Loucy (cell line): ENCODE measurements around the gene LUZP4.

Experiments used
- EZH2phosphoT487 ChIP-seq: fragments of 200-600 bp; IDR thresholded peaks from 2 replicates; pipeline ENCODE4 v1.6.1; 2018; ENCODE audit warnings: antibody characterized with exemption, mild to moderate bottlenecking, moderate library complexity, borderline replicate concordance
- TF ChIP-seq, protein P1 (sequence below): fragments of 200-600 bp; sonication (generic); conservative IDR thresholded peaks from 2 replicates; pipeline ENCODE4 v1.5.1; 2014; ENCODE audit warnings: mild to moderate bottlenecking, antibody characterized with exemption, low read length

DNA sequence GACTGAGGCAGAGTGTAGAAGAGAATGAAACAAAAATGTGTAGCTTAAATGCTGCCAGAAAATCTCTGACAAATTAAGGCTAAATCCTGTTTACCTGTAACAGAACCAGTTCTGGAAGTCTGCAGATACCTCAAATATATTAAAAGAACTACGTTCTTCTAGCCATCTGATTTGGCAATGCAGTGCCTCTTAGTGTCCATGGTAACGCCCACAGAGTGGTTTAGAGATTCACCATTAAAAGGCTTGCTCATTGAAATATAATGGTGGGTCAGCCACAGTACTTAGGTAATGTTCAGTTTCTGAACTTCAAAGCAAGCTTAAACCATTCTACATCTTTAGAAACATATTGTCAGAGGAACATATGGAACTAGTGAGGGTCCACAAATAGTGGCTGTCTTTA is 23.2 kb upstream of the LUZP4 start:
- TF ChIP-seq, protein P1, sequence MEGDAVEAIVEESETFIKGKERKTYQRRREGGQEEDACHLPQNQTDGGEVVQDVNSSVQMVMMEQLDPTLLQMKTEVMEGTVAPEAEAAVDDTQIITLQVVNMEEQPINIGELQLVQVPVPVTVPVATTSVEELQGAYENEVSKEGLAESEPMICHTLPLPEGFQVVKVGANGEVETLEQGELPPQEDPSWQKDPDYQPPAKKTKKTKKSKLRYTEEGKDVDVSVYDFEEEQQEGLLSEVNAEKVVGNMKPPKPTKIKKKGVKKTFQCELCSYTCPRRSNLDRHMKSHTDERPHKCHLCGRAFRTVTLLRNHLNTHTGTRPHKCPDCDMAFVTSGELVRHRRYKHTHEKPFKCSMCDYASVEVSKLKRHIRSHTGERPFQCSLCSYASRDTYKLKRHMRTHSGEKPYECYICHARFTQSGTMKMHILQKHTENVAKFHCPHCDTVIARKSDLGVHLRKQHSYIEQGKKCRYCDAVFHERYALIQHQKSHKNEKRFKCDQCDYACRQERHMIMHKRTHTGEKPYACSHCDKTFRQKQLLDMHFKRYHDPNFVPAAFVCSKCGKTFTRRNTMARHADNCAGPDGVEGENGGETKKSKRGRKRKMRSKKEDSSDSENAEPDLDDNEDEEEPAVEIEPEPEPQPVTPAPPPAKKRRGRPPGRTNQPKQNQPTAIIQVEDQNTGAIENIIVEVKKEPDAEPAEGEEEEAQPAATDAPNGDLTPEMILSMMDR: no peak
- TF ChIP-seq EZH2phosphoT487: no peak
